SH-SY5Y (cell line): ENCODE measurements around the gene KRTAP2-3.

Experiments
- GATA2 ChIP-seq: IDR thresholded peaks from 2 replicates; pipeline ENCODE4 v1.6.1; 2011; ENCODE audit warnings: mild to moderate bottlenecking, low read depth, low read length
- GATA3 ChIP-seq: IDR thresholded peaks from 2 replicates; pipeline ENCODE4 v1.6.1; 2011; ENCODE audit warnings: low read depth, mild to moderate bottlenecking, low read length, moderate library complexity

- TF ChIP-seq GATA2 (no peak), GATA3 (no peak)
Measured at GRCh38 chr17:41048441-41048840, 11.5 kb downstream of the KRTAP2-3 start.
